ACC112 (cell line): ENCODE data around the gene HYDIN.
"Not testable (repeated sequence)": the region's sequence is repeated elsewhere in the genome, so short reads cannot be mapped to it uniquely, and the experiment has no call there.

Source experiments
- H2AFZ ChIP-seq: fragments of 200-600 bp; sonication (generic); one replicate; pipeline ENCODE4 v1.6.0; 2017; ENCODE audit warnings: antibody characterized with exemption, low read length; ENCODE audit not compliant: unreplicated experiment
- H3K27ac ChIP-seq: fragments of 200-600 bp; sonication (generic); 2 replicates; pipeline ENCODE4 v1.5.1; 2014; ENCODE audit warnings: low read depth, mild to moderate bottlenecking, antibody characterized with exemption, low read length, moderate library complexity
- H3K27me3 ChIP-seq: fragments of 200-600 bp; sonication (generic); 2 replicates; pipeline ENCODE4 v1.6.1; 2014; ENCODE audit warnings: mild to moderate bottlenecking, antibody characterized with exemption, low read length, moderate library complexity, mixed read lengths; ENCODE audit not compliant: insufficient read depth
- H3K36me3 ChIP-seq: fragments of 200-600 bp; sonication (generic); 2 replicates; pipeline ENCODE4 v1.6.1; 2016; ENCODE audit warnings: mild to moderate bottlenecking, antibody characterized with exemption, low read length, moderate library complexity, mixed read lengths; ENCODE audit not compliant: insufficient read depth
- H3K4me1 ChIP-seq: fragments of 200-600 bp; sonication (generic); one replicate; pipeline ENCODE4 v1.6.1; 2016; ENCODE audit warnings: low read length, mixed read lengths; ENCODE audit not compliant: insufficient read depth, unreplicated experiment, control insufficient read depth
- H3K4me3 ChIP-seq: fragments of 200-600 bp; sonication (generic); 2 replicates; pipeline ENCODE4 v1.5.1; 2014; ENCODE audit warnings: mild to moderate bottlenecking, low read depth, low read length
- H3K79me2 ChIP-seq: fragments of 200-600 bp; sonication (generic); one replicate; pipeline ENCODE4 v1.6.0; 2016; ENCODE audit warnings: low read length; ENCODE audit not compliant: control insufficient read depth, unreplicated experiment, insufficient read depth

The HYDIN gene

DNA sequence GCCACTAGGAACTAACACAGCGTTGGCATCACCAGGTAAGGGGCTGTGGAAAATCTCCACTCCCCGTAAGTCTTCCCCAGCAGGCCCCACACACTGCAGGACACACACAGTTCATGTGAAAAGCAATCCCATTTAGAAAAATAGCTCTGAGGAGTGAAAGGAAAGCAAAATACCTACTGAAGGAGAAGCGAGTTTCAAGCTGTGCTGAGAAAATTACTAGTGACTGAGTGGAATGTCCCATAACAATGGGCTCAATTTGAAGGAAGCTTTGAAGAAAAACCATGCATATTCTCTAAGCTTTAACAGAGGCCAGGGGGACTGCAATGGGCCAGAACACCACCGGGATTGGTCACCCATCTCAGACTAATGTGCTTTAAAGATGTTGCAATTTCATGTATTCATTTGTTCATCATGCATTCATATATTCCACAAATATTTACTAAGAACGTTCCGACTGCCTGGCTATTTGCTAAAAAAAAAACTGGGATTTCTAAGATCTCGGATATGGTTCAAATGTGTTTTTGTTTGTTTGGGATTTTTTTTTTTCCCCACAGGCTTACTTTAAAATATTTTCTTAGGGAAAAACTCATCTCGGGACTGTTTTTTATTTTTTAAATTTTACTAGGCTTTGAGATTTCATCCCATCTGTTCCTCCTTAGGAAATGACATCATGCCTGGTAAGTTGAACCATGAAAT lies 202.3 kb downstream of the HYDIN start:
- H3K27me3 ChIP-seq, H2AFZ ChIP-seq, H3K4me3 ChIP-seq, H3K4me1 ChIP-seq, H3K79me2 ChIP-seq, H3K27ac ChIP-seq, H3K36me3 ChIP-seq: not testable (repeated sequence)

DNA sequence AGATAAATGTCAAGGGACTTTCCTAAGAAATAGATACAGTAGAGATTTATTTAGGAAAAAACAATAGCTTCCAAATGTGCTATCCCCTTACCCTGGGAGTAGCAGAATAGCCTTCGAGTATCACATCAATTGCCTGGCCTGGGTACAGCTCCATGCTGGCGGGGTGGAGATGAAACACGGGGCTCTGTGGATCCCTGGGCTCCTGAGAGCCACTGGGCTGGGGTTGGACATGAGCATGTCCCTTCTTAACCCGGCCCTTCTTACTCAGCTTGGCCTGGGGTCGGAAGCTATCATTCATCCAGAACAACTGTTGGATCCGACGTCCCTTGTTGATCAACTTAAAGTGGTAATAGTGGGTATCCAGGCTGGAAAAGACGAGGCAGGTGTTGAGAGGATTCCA lies 203.0 kb downstream of the HYDIN start:
- H3K79me2 ChIP-seq, H3K36me3 ChIP-seq, H3K27me3 ChIP-seq: not testable (repeated sequence)

DNA sequence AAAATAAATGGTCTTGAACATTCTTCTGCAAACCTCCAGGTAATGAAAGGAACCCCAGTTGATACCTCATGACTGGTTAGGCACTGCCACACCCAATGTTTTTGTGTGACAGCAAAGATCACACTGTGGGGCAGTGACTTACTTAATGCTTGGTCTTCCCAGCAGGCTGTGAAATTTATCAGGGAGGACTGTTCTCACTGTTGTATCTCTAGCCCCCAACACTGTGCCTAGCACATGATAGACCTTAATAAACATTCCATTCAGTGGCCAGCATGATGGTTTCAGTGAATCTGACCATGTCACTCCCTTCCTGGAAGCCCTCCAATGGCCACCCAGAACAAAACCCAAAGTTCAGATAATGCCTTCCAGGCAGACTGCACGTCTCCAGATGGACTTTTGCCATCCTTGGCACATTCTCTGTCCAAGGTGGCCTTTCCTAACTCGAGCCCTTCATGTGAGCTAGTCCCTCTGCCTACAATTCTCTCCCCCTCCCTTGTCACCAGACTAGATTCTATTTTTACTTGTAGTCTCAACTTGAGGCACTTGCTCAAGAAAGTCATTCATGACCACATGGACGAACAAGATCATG lies 206.6 kb downstream of the HYDIN start:
- not testable (repeated sequence) for H3K27me3 ChIP-seq, H3K36me3 ChIP-seq, H3K4me1 ChIP-seq, H3K4me3 ChIP-seq, H3K79me2 ChIP-seq, H2AFZ ChIP-seq, H3K27ac ChIP-seq

More for the DNA sequence above, 203.0 kb downstream of the HYDIN start:
- H3K4me3 ChIP-seq, H3K4me1 ChIP-seq, H3K27ac ChIP-seq, H2AFZ ChIP-seq: not testable (repeated sequence)

DNA sequence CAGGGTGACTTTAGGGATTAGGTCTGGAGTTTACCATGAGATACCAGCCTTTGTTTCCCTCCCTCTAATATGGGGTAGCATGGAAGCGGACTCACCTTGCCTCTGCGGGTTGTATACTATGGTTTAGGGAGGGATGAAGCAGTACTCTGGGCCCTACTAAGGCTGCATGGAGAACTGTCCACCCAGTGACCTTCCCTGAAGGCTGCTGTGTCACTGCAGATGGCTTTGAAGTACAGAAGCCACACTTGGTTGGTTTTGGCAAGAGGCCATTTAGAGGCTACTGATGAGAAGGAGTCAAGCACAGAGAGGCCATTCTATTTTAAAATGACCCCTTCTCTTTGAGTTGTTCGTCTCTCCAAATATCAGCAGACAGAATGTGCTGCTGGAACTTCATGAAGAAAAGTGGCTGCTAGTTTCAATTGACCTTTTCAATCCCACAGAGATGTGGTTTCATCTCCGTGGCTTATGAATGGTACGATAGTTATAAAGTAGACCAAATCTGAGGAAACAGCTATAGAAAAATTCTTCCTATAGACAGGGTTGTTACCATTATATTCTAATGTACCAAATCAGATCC lies 208.5 kb downstream of the HYDIN start:
- not testable (repeated sequence) for H3K4me3 ChIP-seq, H3K27ac ChIP-seq, H3K27me3 ChIP-seq, H3K36me3 ChIP-seq, H3K4me1 ChIP-seq, H2AFZ ChIP-seq, H3K79me2 ChIP-seq

DNA sequence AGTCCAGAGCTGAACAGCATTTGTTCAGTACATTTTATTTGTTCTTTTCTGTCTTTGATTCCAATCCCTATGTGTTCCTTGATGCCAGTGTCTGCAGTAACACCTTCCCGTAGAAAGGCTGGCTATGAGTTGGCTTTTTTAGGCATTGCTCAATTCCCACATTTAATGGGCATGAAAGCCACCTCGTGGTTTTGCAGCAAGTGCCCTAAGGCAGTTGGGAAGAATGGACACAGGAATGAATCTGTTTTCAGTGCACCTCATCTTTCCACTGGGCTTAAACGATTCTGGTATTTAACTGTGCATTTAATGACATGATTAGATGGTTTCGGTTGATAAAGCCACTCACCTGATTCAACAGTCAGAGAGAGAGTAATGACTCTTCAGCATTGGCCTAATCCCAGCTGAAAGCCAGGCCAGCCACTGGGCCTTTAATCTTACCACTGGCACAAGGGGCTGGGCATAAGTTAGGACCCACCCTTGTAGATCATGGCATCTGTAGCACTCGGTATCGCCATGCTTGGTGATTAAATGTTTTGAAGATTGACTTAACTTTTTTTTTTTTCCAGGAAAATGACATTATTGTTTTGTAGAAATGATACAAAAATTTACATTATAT lies 211.3 kb downstream of the HYDIN start:
- H3K79me2 ChIP-seq, H2AFZ ChIP-seq, H3K36me3 ChIP-seq, H3K4me3 ChIP-seq, H3K27me3 ChIP-seq, H3K4me1 ChIP-seq, H3K27ac ChIP-seq: not testable (repeated sequence)

DNA sequence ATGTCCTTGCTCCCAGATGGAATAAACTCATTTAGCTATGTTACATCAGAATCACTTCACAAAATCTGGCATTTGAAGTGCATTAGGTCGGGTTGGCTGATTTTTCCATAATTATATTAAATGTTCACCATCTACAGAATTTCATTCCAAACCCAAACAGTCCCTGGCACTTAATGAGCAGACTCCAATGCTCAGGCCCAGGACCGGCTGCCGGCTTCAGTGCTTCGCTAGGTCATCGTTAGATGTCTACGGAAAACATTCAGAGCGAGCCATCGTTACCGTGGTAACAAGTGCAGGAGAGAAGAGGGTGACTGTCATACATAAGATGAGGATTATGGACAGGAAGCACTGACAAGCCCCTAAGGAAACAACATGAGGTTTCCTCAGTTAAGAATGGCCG lies 215.1 kb downstream of the HYDIN start:
- not testable (repeated sequence) for H3K27ac ChIP-seq, H3K27me3 ChIP-seq, H2AFZ ChIP-seq, H3K36me3 ChIP-seq, H3K4me3 ChIP-seq, H3K4me1 ChIP-seq, H3K79me2 ChIP-seq

DNA sequence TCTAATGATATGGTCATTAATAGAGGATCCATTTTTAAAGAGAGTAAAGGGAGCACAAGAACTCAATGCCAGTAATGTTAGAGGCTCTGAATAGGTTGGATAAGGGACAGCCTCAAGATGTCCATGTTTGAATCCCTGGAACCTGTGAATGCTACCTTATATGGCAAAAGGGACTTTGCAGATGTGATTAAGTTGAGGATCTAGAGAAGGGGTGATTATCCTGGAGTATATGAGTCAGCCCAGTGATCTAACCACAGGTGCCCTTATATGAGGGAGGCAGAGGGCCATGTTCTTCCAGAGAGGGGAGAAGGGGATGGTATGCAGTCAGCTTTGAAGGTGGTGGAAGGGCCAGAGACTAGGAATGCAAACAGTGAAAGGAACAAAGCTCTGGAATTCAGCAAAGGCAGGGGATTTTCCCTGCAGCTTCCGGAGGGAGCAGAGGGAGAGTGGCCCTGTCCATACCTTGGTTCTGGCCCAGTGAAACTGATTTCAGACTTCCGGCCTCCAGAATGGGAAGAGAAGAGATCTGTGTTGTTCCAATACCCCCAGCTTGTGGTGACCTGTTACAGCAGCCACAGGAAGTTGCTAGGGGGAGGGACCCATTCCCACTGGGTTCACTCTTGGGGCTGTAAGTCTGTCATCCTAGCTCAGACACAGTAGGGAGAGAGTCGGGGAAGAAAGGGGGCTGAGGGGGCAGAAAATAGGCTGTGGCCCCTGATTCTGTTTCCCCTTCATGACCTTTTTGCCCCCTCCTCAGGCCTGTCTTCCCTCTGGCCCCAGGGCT lies 220.9 kb downstream of the HYDIN start:
- H3K27ac ChIP-seq, H2AFZ ChIP-seq, H3K4me1 ChIP-seq, H3K36me3 ChIP-seq, H3K4me3 ChIP-seq, H3K79me2 ChIP-seq, H3K27me3 ChIP-seq: not testable (repeated sequence)

DNA sequence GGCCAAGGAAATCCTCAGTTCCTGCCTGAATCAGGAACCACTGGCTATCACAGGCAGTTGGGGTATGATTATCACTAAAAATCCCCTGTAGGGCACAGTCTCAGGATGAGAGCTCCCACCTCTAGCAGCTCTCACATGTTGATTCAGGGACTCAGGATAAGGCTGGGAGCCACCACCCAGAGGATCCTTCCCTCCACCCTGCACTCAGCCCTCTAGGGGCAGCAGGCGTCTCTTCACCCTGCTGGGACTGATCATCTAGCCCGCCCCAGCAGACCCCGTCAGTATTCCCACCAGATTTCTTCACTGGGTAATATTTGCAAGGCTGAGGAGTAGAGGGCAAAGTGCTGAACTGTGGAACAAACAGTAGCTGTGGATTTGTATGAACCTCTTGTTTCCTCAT lies 224.0 kb downstream of the HYDIN start:
- not testable (repeated sequence) for H3K27ac ChIP-seq, H3K4me3 ChIP-seq, H3K36me3 ChIP-seq, H3K27me3 ChIP-seq, H3K4me1 ChIP-seq, H2AFZ ChIP-seq, H3K79me2 ChIP-seq

DNA sequence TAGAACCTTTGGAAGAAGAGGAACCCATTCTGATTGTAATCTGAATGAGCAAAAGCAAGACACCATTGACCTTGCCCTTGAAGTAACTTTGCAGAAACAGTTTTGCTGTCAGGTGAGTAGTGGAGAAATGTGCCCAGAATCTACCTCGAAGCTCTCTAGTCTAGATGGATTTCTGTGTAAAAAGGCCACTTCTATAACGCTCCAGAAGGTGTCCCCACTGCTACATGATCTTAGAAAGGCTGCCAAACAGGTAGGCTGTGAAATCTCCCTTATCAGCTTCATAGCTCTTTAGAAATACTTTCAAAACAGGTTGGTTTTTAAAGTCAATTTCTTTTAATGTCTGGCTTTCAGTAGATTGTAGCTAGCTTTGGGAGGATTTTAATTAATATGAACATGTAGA lies 230.8 kb downstream of the HYDIN start:
- not testable (repeated sequence) for H3K27ac ChIP-seq, H3K4me3 ChIP-seq, H3K79me2 ChIP-seq, H2AFZ ChIP-seq, H3K36me3 ChIP-seq, H3K4me1 ChIP-seq, H3K27me3 ChIP-seq

DNA sequence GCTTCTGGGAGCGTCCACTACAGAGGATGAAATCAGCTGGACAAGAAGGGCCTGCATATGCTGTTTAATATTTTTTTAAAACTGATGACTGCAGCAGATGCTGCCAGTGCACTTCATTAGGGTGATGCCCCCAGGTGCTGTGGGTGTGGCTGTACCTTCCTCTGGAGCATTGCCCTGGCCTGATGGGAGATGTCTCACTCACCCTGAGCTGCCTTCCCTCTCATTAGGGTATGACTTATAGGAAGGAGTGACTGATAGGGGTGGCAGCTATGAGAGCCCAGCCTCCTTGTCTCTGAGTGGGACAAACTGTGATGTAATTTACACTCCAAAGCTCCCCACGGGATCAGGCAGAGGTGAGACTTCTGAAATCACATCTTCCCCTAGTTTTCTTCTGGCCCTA lies 234.7 kb downstream of the HYDIN start:
- H3K79me2 ChIP-seq, H3K27me3 ChIP-seq, H2AFZ ChIP-seq, H3K27ac ChIP-seq, H3K4me3 ChIP-seq, H3K4me1 ChIP-seq, H3K36me3 ChIP-seq: not testable (repeated sequence)
